MM.1S (cell line): Measurements from ENCODE around the gene NXPE2.

Source experiments
- EZH2 ChIP-seq: fragments of 300-600 bp; sonication (generic); optimal IDR thresholded peaks from 2 replicates; pipeline ENCODE3; 2017; ENCODE audit warnings: low read depth, mild to moderate bottlenecking, antibody characterized with exemption, low read length, mixed read lengths
- EZH2phosphoT487 ChIP-seq: fragments of 300-600 bp; sonication (generic); IDR thresholded peaks from 2 replicates; pipeline ENCODE4 v1.6.1; 2018; ENCODE audit warnings: antibody characterized with exemption, low read length
- TF ChIP-seq, protein P1 (sequence below): fragments of 300-600 bp; sonication (generic); IDR thresholded peaks from 2 replicates; pipeline ENCODE4 v1.5.1; 2016; ENCODE audit warnings: antibody characterized with exemption, low read length, mixed read lengths

DNA sequence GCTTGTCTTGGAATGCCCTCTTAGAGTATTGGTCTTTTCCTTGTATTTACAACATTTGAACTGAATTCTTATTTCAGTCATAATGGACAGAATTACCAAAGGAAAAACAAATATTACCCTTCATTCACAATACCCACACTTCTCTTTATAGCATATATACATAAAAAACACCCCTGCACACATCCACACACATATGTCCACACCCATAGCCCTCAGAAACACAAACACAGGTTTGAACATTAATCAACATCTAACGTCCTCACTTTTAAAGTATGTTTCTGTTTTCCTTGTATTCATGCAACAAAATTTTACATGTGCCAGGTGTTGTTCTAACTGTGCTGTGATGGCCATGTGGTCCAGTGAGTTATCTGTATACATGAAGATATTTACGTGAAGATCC is 11.6 kb upstream of the NXPE2 start:
- TF ChIP-seq, protein P1, sequence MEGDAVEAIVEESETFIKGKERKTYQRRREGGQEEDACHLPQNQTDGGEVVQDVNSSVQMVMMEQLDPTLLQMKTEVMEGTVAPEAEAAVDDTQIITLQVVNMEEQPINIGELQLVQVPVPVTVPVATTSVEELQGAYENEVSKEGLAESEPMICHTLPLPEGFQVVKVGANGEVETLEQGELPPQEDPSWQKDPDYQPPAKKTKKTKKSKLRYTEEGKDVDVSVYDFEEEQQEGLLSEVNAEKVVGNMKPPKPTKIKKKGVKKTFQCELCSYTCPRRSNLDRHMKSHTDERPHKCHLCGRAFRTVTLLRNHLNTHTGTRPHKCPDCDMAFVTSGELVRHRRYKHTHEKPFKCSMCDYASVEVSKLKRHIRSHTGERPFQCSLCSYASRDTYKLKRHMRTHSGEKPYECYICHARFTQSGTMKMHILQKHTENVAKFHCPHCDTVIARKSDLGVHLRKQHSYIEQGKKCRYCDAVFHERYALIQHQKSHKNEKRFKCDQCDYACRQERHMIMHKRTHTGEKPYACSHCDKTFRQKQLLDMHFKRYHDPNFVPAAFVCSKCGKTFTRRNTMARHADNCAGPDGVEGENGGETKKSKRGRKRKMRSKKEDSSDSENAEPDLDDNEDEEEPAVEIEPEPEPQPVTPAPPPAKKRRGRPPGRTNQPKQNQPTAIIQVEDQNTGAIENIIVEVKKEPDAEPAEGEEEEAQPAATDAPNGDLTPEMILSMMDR: no peak
- no peak for TF ChIP-seq EZH2
- no peak for TF ChIP-seq EZH2phosphoT487
